NAMALWA (cell line): ENCODE data around the gene TEAD2.

Experiments used
- DNase-seq: peaks from one replicate; pipeline ENCODE4 v3.0.0-alpha.2; 2015; ENCODE audit warnings: low spot score

The TEAD2 gene

DNA sequence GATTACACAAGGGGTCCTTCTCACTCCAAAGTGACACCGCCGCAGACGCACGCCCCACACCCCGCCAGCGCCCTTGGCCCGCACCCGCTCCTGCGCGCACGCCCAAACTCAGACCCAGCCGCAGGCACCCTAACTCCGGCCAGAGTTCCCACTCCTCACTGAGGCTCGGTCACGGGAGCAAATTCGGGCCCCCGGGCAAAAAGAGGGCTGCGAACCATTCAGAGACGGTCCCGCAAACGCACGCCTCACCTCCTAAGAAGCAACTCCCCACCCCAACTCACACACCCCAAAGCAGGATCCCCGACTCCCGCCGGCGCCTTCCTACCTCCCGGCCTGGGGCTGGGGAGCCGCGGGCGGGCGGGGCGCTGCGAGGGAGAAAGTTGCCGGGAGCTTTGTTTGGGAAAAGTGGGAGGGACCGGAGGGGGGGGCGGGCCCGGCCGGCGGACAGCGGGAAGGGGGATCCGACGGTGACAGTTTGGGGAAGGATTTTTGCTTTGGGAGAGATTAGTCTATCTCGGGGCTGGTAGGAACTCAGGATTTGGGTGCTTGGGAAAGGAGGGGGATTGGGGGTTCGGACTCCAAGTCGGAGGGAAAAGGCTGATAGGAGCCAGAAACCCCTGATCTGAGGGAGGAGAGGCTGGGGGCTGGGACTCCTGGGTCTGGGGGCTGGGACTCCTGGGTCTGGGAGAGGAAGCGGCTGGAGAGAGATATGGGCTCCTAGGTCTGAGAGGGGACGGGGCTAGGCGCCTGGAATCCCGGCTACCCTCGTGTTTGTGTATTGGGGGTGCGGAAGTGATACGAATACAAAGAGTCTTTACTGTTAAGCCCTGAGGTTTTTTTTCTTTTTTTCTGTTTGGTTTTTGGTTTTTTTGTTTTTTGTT, at the start of gene TEAD2:
Gene TEAD2, minus strand, starts transcription at position 369 of the 881 bp plus-strand sequence. CDS start 2,341 bp downstream, outside the sequence.
- peak; percentile 36 for DNase-seq

GRCh38 chr19:49411681-49412326, 49.6 kb upstream of the TEAD2 start:
- DNase-seq = no peak

- peak; percentile 69 for DNase-seq
These were observed 47.3 kb upstream of the TEAD2 start for GRCh38 chr19:49409441-49410029.

DNA sequence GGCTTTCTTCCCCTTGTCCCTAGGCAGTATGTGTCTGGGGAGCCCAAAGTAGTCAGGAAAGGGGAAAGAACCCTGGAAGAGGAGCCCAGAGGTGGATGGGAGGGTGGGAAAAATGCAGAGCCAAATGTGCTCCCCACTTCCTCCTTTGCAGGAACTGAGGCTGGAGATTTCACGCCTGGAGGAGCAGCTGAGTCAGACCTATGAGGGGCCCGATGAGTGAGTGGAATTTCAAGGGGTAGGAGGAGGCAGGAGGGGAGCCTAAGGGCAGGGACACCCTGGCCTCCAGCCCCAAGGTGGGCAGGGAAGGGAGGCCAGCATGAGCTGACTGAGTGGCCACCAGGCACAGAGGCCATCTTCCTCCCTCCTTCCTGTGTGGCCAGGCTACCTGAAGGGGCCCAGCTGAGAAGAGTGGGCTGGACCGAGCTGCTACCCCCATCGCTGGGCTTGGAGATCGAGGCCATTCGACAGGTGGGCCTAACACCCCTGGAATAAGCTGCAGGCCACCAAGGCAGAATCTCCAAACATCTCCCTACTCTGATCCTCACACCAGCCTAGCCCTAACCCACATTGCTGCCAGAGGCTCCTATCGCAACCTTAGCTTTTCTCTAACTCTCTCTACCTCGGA, 46.7 kb upstream of the TEAD2 start:
- DNase-seq = no peak

DNA sequence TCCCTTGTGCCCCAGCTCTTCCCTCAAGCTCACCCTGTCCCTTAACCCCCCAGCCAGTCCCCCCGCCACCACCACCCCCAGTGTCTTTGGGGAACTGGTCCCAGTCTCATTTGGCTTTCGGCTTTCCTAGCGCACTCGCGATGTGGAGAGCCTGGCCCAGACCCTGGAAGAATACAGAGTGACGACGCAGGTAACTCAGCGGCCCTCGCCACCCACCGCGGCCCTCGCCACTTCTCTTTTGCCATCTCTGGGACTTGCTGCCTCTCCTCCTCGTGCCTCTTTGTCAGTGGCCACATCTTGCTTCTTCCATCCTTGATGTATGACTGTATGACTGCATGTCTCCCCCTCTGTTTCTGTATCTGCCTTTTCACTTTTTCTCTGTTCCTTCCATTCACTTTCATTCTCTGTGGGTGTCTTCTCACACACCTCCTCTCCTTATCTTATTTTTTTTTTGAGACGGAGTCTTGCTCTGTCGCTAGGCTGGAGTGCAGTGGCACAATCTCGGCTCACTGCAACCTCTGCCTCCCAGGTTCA, 45.3 kb upstream of the TEAD2 start:
- DNase-seq = no peak

DNA sequence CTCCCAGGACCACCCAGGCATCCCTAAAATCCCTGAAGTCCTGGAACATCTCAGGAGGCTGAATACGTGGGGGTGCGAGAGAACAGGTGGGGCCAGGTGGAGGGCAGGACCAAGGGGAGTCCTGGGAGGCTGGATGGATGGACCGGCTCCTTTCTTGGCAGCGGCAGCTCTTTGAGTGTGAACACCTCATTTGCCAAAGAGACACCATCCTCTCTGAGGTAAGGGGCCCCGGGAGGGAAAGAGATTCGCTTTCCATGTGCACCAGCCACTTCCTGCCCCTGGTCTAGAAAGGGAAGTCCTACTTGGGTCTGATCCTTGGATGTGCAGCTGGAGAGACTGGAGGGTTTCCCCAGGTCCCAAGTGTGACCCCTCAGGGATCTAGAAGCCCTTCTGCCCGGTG, 44.9 kb upstream of the TEAD2 start:
- DNase-seq = no peak

GRCh38 chr19:49403404-49404187, 41.4 kb upstream of the TEAD2 start:
- peak; percentile 69 for DNase-seq

DNA sequence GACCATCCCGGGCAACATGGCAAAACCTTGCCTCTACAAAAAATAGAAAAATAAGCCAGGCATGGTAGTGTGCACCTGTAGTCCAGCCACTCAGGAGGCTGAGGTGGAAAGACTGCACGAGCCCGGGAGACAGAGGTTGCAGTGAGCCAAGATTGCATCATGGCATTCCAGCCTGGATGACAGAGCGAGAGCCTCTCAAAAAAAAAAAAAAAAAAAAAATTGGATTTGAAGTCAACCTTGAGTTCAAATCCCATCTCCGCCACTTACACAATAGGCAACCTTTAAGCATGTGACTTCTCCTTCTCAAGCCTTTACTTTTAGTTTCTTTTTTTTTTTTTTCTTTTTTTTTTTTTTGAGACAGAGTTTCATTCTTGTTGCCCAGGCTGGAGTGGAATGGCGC, 37.8 kb upstream of the TEAD2 start:
- no peak for DNase-seq

- DNase-seq = no peak
These were observed 36.7 kb upstream of the TEAD2 start for GRCh38 chr19:49398931-49399330.

GRCh38 chr19:49398001-49398615, 35.9 kb upstream of the TEAD2 start:
- DNase-seq = no peak

- DNase-seq = no peak
These were observed 34.7 kb upstream of the TEAD2 start for GRCh38 chr19:49396738-49397505.

- DNase-seq = no peak
These were observed 33.6 kb upstream of the TEAD2 start for GRCh38 chr19:49395581-49396407.

DNA sequence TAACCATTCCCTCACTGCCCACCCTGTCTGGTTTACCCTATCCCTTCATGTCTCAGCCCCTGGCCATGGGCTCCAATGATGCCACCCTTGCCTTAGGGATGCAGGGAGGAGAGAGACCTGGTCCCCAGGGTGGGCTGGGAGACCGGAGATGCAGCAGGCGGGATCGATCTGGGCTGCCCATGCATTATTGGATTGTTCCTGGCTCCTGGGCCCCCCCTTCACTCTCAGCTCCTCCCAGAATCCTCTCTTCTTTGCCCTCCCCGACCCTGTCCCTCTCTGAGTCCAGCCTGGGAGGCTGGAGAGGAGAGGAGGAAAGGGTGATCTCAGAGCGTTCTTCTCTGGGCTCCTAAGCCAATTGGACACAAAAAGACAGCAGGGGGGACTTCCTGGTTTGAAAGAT, 31.7 kb upstream of the TEAD2 start:
- no peak for DNase-seq

- peak; percentile 88 for DNase-seq
These were observed 29.6 kb upstream of the TEAD2 start for GRCh38 chr19:49391581-49392399.

DNA sequence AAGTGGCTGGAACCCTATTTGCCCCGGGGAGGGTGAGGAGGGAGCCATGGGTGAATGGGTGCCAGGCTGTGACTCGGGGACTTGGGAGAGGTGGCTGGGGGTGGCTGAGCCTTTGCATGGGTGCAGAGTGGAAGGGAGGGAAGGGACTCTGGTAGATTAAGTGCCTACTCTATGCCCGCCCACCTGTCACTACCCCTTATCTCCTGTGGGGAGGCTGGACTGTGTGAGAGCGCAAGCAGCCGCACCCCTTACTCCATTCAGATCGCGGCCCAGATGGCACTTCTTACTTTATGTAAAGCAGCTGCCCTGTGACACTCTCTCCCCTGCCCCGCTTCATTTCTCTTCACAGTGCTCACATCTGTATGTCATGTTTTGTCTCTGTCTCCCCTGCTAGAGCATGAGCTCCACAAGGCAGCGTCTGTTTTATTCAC, 28.7 kb upstream of the TEAD2 start:
- peak; percentile 87 for DNase-seq

DNA sequence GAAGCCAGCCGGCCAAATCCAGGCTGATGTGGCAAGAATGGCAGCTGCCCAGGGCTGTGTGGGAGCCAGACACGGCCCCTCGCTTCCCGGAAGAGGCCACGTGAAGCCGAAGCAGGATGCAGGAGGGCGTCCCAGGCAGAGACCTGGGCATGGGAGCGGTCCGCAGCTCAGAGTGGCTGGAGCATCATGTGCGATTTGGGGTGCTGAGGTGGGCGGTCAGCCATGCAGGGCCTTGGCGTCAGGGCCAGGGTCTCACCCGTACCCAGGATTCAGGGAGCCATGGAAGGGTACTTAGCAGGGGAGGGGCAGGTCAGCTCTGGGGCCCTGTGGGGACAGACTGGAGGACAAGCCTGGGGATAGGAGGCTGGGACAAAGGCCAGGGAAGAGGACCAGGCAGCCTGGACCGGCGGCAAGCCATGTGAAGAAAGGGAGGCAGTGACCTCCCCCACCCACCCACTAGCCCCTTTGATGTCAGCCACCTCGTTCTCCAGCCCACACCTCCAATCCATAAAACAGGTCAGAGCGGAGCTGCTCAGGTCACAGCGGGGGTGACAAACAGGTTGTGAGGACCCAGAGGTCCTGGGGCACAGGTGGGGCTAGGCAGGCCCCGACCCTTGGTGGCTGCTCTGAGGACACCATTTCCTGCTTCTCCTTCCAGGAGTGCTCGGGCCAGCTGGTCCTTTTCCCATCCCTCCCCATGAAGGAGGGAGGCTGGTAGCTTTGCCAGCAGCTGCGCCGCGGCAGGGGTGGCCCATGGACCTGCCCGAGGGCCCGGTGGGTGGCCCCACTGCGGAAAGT, 28.1 kb upstream of the TEAD2 start:
- DNase-seq = no peak

- DNase-seq = no peak
These were observed 27.2 kb upstream of the TEAD2 start for GRCh38 chr19:49389406-49389805.
